IMR-90 (cell line): ENCODE data around the gene MOB4. TPM values are rescaled to one million over a fixed set of nuclear protein-coding genes. Genes with fewer than 3 reads are reported as not detected.

Experiments used
- ATAC-seq: fragments of 200-7000 bp; cut with Tn5 transposase; 2 replicates; pipeline ENCODE4 v1.9.1; 2020; ENCODE audit warnings: low read depth, mild to moderate bottlenecking, moderate library complexity
- BruUV-seq: library from RNA; stranded (reverse); fragments of 400-500 nt; replicated peaks from 2 replicates; lab custom pipeline; 2021; lab: Mats Ljungman, UMichigan
- CTCF ChIA-PET: fragments of 300-600 bp; formaldehyde crosslinking; extraction: SDS; loops from one replicate; lab custom pipeline; 2021; ENCODE audit warnings: antibody characterized with exemption; lab: Yijun Ruan, JAX
- POLR2A ChIA-PET: fragments of 300-600 bp; sonication (Branson Sonifier 250); formaldehyde crosslinking; loops from one replicate; lab custom pipeline; 2022; ENCODE audit warnings: antibody characterized with exemption; ENCODE audit not compliant: unreplicated experiment; lab: Charles Lee
- DNase-seq: peaks from one replicate; pipeline ENCODE4 v3.0.0; 2013
- H2AFZ ChIP-seq: replicated peaks from 2 replicates; pipeline ENCODE3; 2013; ENCODE audit warnings: low read length, mild to moderate bottlenecking; ENCODE audit not compliant: poor library complexity
- H2AK5ac ChIP-seq: 2 replicates; pipeline ENCODE4 v1.6.1; 2013; ENCODE audit warnings: low read depth, low read length, inconsistent platforms
- H2AK9ac ChIP-seq: replicated peaks from 2 replicates; pipeline ENCODE3; 2013; ENCODE audit warnings: mild to moderate bottlenecking, low read depth, low read length, moderate library complexity; ENCODE audit not compliant: poor library complexity
- H2BK120ac ChIP-seq: 2 replicates; pipeline ENCODE4 v1.6.1; 2013; ENCODE audit warnings: low read depth, low read length, inconsistent platforms
- H2BK15ac ChIP-seq: 3 replicates; pipeline ENCODE4 v1.6.1; 2013; ENCODE audit warnings: low read depth, low read length, inconsistent platforms
- H2BK20ac ChIP-seq: 2 replicates; pipeline ENCODE4 v1.6.1; 2013; ENCODE audit warnings: low read depth, mild to moderate bottlenecking, inconsistent platforms, low read length, moderate library complexity
- H2BK5ac ChIP-seq: 2 replicates; pipeline ENCODE4 v1.6.1; 2013; ENCODE audit warnings: mild to moderate bottlenecking, low read depth, low read length, inconsistent platforms; ENCODE audit not compliant: poor library complexity, severe bottlenecking
- H3K14ac ChIP-seq: replicated peaks from 2 replicates; pipeline ENCODE4 v1.6.1; 2013; ENCODE audit warnings: low read depth, low read length, inconsistent platforms
- H3K18ac ChIP-seq: 2 replicates; pipeline ENCODE4 v1.6.1; 2013; ENCODE audit warnings: low read depth, low read length, control low read depth
- H3K23ac ChIP-seq: 2 replicates; pipeline ENCODE4 v1.6.1; 2013; ENCODE audit warnings: low read depth, low read length, inconsistent platforms
- H3K27ac ChIP-seq: 2 replicates; pipeline ENCODE4 v1.5.1; 2013; ENCODE audit warnings: mild to moderate bottlenecking, control low read depth, low read length; ENCODE audit not compliant: insufficient read depth
- H3K27me3 ChIP-seq: 2 replicates; pipeline ENCODE4 v1.6.1; 2013; ENCODE audit warnings: low read length; ENCODE audit not compliant: control insufficient read depth, insufficient read depth
- H3K36me3 ChIP-seq: 2 replicates; pipeline ENCODE4 v1.6.1; 2013; ENCODE audit warnings: low read length, mixed read lengths; ENCODE audit not compliant: control insufficient read depth, insufficient read depth
- H3K4ac ChIP-seq: 2 replicates; pipeline ENCODE4 v1.6.1; 2013; ENCODE audit warnings: low read depth, low read length, inconsistent platforms
- H3K4me1 ChIP-seq: 2 replicates; pipeline ENCODE4 v1.6.1; 2013; ENCODE audit warnings: low read length, mixed read lengths; ENCODE audit not compliant: control insufficient read depth, insufficient read depth
- H3K4me2 ChIP-seq: 2 replicates; pipeline ENCODE4 v1.6.1; 2013; ENCODE audit warnings: low read depth, mild to moderate bottlenecking, control low read depth, low read length, moderate library complexity
- H3K4me3 ChIP-seq: 2 replicates; pipeline ENCODE4 v1.5.1; 2013; ENCODE audit warnings: low read depth, mild to moderate bottlenecking, control low read depth, low read length, moderate library complexity; ENCODE audit not compliant: insufficient read depth
- H3K56ac ChIP-seq: 2 replicates; pipeline ENCODE4 v1.6.1; 2013; ENCODE audit warnings: low read length, inconsistent platforms; ENCODE audit not compliant: insufficient read depth; ENCODE audit errors: extremely low read depth
- H3K79me1 ChIP-seq, 2 experiments: 2 replicates each; pipeline ENCODE4 v1.6.1; 2013; ENCODE audit warnings: low read length in 2 of 2, inconsistent platforms in 1 of 2, low read depth in 1 of 2
- H3K9ac ChIP-seq: 2 replicates; pipeline ENCODE4 v1.6.1; 2013; ENCODE audit warnings: low read depth, low read length, control low read depth
- H3K9me1 ChIP-seq: 2 replicates; pipeline ENCODE4 v1.6.1; 2013; ENCODE audit warnings: low read length, inconsistent platforms; ENCODE audit not compliant: insufficient read depth
- H3K9me3 ChIP-seq: 2 replicates; pipeline ENCODE4 v1.6.1; 2013; ENCODE audit warnings: low read length; ENCODE audit not compliant: control insufficient read depth, insufficient read depth
- H4K20me1 ChIP-seq: 2 replicates; pipeline ENCODE4 v1.6.1; 2013; ENCODE audit warnings: low read length, inconsistent platforms; ENCODE audit not compliant: insufficient read depth
- H4K5ac ChIP-seq: 2 replicates; pipeline ENCODE4 v1.6.1; 2013; ENCODE audit warnings: mild to moderate bottlenecking, low read depth, low read length, control low read depth
- H4K8ac ChIP-seq, 2 experiments: 2 replicates each; pipeline ENCODE4 v1.6.1; 2013; ENCODE audit warnings: low read depth in 2 of 2, low read length in 2 of 2, control low read depth in 1 of 2, inconsistent platforms in 1 of 2
- H4K91ac ChIP-seq: 2 replicates; pipeline ENCODE4 v1.6.1; 2013; ENCODE audit warnings: low read depth, low read length, inconsistent platforms; ENCODE audit not compliant: insufficient read depth
- BHLHE40 ChIP-seq: fragments of 150-350 bp; IDR thresholded peaks from 2 replicates; pipeline ENCODE4 v1.6.1; 2016; ENCODE audit warnings: mild to moderate bottlenecking, low read depth, low read length
- CEBPB ChIP-seq: IDR thresholded peaks from 2 replicates; pipeline ENCODE4 v1.6.1; 2012; ENCODE audit warnings: low read depth, low read length, improper control_type of control experiment
- CTCF ChIP-seq: conservative IDR thresholded peaks from 2 replicates; pipeline ENCODE4 v1.5.1; 2012; ENCODE audit warnings: mild to moderate bottlenecking, low read depth, low read length, improper control_type of control experiment
- FOS ChIP-seq: fragments of 150-350 bp; IDR thresholded peaks from 2 replicates; pipeline ENCODE4 v1.6.1; 2016; ENCODE audit warnings: low read depth, low read length
- MAFK ChIP-seq: IDR thresholded peaks from 2 replicates; pipeline ENCODE4 v1.6.1; 2012; ENCODE audit warnings: low read depth, low read length, improper control_type of control experiment
- MAZ ChIP-seq: IDR thresholded peaks from 2 replicates; pipeline ENCODE4 v1.6.1; 2012; ENCODE audit warnings: low read depth, mild to moderate bottlenecking, low read length, improper control_type of control experiment, moderate library complexity, borderline replicate concordance
- MXI1 ChIP-seq: IDR thresholded peaks from 2 replicates; pipeline ENCODE4 v1.6.1; 2012; ENCODE audit warnings: low read depth, mild to moderate bottlenecking, low read length, moderate library complexity, borderline replicate concordance
- NFE2L2 ChIP-seq: fragments of 150-350 bp; IDR thresholded peaks from 2 replicates; pipeline ENCODE4 v1.6.1; 2016; ENCODE audit warnings: low read depth, mild to moderate bottlenecking, low read length
- POLR2A ChIP-seq: IDR thresholded peaks from 2 replicates; pipeline ENCODE4 v1.6.1; 2012; ENCODE audit warnings: mild to moderate bottlenecking, low read depth, low read length
- RAD21 ChIP-seq: IDR thresholded peaks from 2 replicates; pipeline ENCODE4 v1.6.1; 2012; ENCODE audit warnings: low read length, improper control_type of control experiment
- RCOR1 ChIP-seq: IDR thresholded peaks from 2 replicates; pipeline ENCODE4 v1.6.1; 2012; ENCODE audit warnings: mild to moderate bottlenecking, low read length, improper control_type of control experiment; ENCODE audit not compliant: insufficient replicate concordance
- RFX5 ChIP-seq: IDR thresholded peaks from 2 replicates; pipeline ENCODE4 v1.8.0; 2012; ENCODE audit warnings: low read depth, mild to moderate bottlenecking, low read length, moderate library complexity
- SMC3 ChIP-seq: fragments of 150-350 bp; IDR thresholded peaks from 2 replicates; pipeline ENCODE4 v1.6.1; 2016; ENCODE audit warnings: low read depth, mild to moderate bottlenecking, antibody characterized with exemption, low read length, moderate library complexity
- WGBS, 2 experiments: methylation state at CpG; one replicate each; pipeline versions ENCODE4 v1.1.5 to v1.1.7; 2013; ENCODE audit warnings: missing lambda C conversion rate in 2 of 2; ENCODE audit not compliant: insufficient read length in 1 of 2; ENCODE audit errors: extremely low coverage in 2 of 2; 5-methylcytosine and 5-hydroxymethylcytosine counted together
- dilution Hi-C: fragments of 300-500 bp; cut with HindIII; formaldehyde crosslinking; loops from one replicate; pipeline ENCODE4 v1.14.3; 2018; ENCODE audit warnings: low sequenced_read_pairs; ENCODE audit not compliant: unreplicated experiment
- in situ Hi-C: fragments of 300-500 bp; cut with MboI; formaldehyde crosslinking; loops from 3 replicates; pipeline ENCODE4 v1.14.3; 2019; ENCODE audit warnings: low sequenced_read_pairs, inconsistent platforms, mixed read lengths
- intact Hi-C: fragments of 100-400 bp; cut with micrococcal nuclease; formaldehyde crosslinking; loops from 2 replicates; pipeline ENCODE4 v1.10.0; 2022
- polyA plus RNA-seq, 3 experiments: library from polyadenylated mRNA; depleted of rRNA; stranded (reverse); fragments of >200 nt; gene quantifications; 2 replicates each; pipeline ENCODE4 v1.2.3, GENCODE V29; 2012; ENCODE audit warnings: low replicate concordance in 1 of 3
- total RNA-seq: library from RNA; depleted of rRNA; stranded (reverse); fragments of >200 nt; gene quantifications from 2 replicates; pipeline ENCODE4 v1.2.3, GENCODE V29; 2012
- TF ChIP-seq, protein P1 (sequence below): fragments of 150-350 bp; IDR thresholded peaks from 2 replicates; pipeline ENCODE4 v1.6.1; 2016; ENCODE audit warnings: low read depth, mild to moderate bottlenecking, low read length, moderate library complexity, borderline replicate concordance
- TF ChIP-seq, protein P2 (sequence below): fragments of 150-350 bp; IDR thresholded peaks from 2 replicates; pipeline ENCODE4 v1.6.1; 2017; ENCODE audit warnings: mild to moderate bottlenecking, antibody characterized with exemption, low read length, low read depth

Gene MOB4
- total and polyA plus RNA-seq, 2 of the 4 experiments (the other 2 are of a cell fraction) = 34.8 to 36.0 TPM

- no peak overlapping the region for H3K56ac ChIP-seq
- POLR2A ChIA-PET = no interaction called here
These were observed 84.4 kb downstream of the MOB4 start for GRCh38 chr2:197600306-197600705.

More at GRCh38 chr2:197600306-197600705, 84.4 kb downstream of the MOB4 start:
- Histone ChIP-seq H2AK9ac (no peak overlapping the region), H2AFZ (no peak overlapping the region), H4K5ac (no peak overlapping the region), H4K8ac (no peak overlapping the region), H3K27ac (no peak overlapping the region), H4K91ac (no peak overlapping the region), H2BK20ac (no peak overlapping the region), H3K4me2 (no peak overlapping the region), H3K27me3 (no peaks in the 10 kb centered on the region), H3K9ac (no peak overlapping the region), H2AK5ac (no peak overlapping the region), H3K4me1 (peaks cover 2% of the 10 kb centered on the region; the same call in 1 of the 2 replicates), H4K20me1 (no peaks in the 10 kb centered on the region), H3K9me3 (no peaks in the 10 kb centered on the region), H3K14ac (no peak overlapping the region), H3K18ac (no peak overlapping the region), H3K23ac (no peak overlapping the region), H2BK5ac (no peak overlapping the region), H3K36me3 (no peaks in the 10 kb centered on the region), H3K4ac (no peak overlapping the region), H2BK15ac (no peak overlapping the region), H2BK120ac (no peak overlapping the region), H3K9me1 (no peaks in the 10 kb centered on the region), H3K79me1 (no peaks in the 10 kb centered on the region), H3K4me3 (no peak overlapping the region)
- intact Hi-C loops (no loop called here), dilution Hi-C loops (no loop called here), in situ Hi-C loops (no loop called here)
- no TSS peak for BruUV-seq
- TF ChIP-seq FOS = no peak
- TF ChIP-seq MXI1 = no peak
- TF ChIP-seq RCOR1 = no peak
- TF ChIP-seq MAFK = no peak
- no peak for TF ChIP-seq CTCF
- TF ChIP-seq NFE2L2 = no peak
- no peak for TF ChIP-seq MAZ
- no peak for TF ChIP-seq BHLHE40
- no peak for TF ChIP-seq RAD21
- no peak for TF ChIP-seq RFX5
- TF ChIP-seq CEBPB = no peak
- TF ChIP-seq, protein P1, sequence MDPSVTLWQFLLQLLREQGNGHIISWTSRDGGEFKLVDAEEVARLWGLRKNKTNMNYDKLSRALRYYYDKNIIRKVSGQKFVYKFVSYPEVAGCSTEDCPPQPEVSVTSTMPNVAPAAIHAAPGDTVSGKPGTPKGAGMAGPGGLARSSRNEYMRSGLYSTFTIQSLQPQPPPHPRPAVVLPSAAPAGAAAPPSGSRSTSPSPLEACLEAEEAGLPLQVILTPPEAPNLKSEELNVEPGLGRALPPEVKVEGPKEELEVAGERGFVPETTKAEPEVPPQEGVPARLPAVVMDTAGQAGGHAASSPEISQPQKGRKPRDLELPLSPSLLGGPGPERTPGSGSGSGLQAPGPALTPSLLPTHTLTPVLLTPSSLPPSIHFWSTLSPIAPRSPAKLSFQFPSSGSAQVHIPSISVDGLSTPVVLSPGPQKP = no peak
- no peak for TF ChIP-seq SMC3
- TF ChIP-seq, protein P2, sequence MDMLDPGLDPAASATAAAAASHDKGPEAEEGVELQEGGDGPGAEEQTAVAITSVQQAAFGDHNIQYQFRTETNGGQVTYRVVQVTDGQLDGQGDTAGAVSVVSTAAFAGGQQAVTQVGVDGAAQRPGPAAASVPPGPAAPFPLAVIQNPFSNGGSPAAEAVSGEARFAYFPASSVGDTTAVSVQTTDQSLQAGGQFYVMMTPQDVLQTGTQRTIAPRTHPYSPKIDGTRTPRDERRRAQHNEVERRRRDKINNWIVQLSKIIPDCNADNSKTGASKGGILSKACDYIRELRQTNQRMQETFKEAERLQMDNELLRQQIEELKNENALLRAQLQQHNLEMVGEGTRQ = no peak
- TF ChIP-seq POLR2A = no peak
- ATAC-seq = no peak
- 73% methylated on average over 2 of the region's 5 CpGs; no CpG with 5 or more reads in 1 of the 2 experiments for WGBS, 2 experiments
- DNase-seq = no peak
- CTCF ChIA-PET = interaction anchor here (1.1 to 1.2 kb wide), 5 partner anchors 12 to 1695 kb away, joined by 3 to 5 read pairs (median 3); no protein-coding TSS in a partner anchor
